Nephron progenitor cell (in vitro differentiated cells): Measurements from ENCODE around the gene TMEM59.
A peak's percentile ranks its signal among the peaks of the same experiment; 100 is the strongest.

Source experiments
- DNase-seq: peaks from one replicate; pipeline ENCODE4 v3.0.0; 2021
- H3K27ac Mint-ChIP-seq: 2 replicates; pipeline ENCODE4 v1.8.0; 2021; ENCODE audit warnings: mild to moderate bottlenecking, moderate library complexity, mixed read lengths
- H3K27me3 Mint-ChIP-seq: 2 replicates; pipeline ENCODE4 v1.8.0; 2021; ENCODE audit warnings: mild to moderate bottlenecking, low read depth, mixed read lengths; ENCODE audit not compliant: poor library complexity
- H3K36me3 Mint-ChIP-seq: 2 replicates; pipeline ENCODE4 v1.8.0; 2021; ENCODE audit warnings: low read depth, mixed read lengths
- H3K4me1 Mint-ChIP-seq: 2 replicates; pipeline ENCODE4 v1.8.0; 2021; ENCODE audit warnings: mixed read lengths
- H3K4me3 Mint-ChIP-seq: 2 replicates; pipeline ENCODE4 v1.8.0; 2021; ENCODE audit warnings: mild to moderate bottlenecking, moderate library complexity, mixed read lengths
- H3K9me3 Mint-ChIP-seq: 2 replicates; pipeline ENCODE4 v1.8.0; 2021; ENCODE audit warnings: mild to moderate bottlenecking, moderate library complexity, mixed read lengths
- CTCF ChIP-seq: fragments of 200-600 bp; sonication (generic); IDR thresholded peaks from 2 replicates; pipeline ENCODE4 v1.5.0; 2021; ENCODE audit warnings: antibody characterized with exemption

Gene TMEM59

GRCh38 chr1:54012008-54012325 lies 41.0 kb downstream of the TMEM59 start:
- TF ChIP-seq CTCF, result no peak
- Mint-ChIP-seq H3K9me3 (no peaks in the 10 kb centered on the region), H3K4me3 (no peak overlapping the region), H3K4me1 (peaks cover 14% of the 10 kb centered on the region), H3K36me3 (no peaks in the 10 kb centered on the region), H3K27ac (peak overlapping the region; percentile 79), H3K27me3 (peaks cover 30% of the 10 kb centered on the region)
- DNase-seq, result no peak

GRCh38 chr1:54011316-54012007 lies 41.5 kb downstream of the TMEM59 start:
- DNase-seq, result no peak
- Mint-ChIP-seq H3K36me3 (no peaks in the 10 kb centered on the region), H3K27me3 (peaks cover 30% of the 10 kb centered on the region), H3K4me1 (peaks cover 19% of the 10 kb centered on the region), H3K4me3 (no peak overlapping the region), H3K27ac (peak overlapping the region; percentile 79), H3K9me3 (peaks cover under 1% of the 10 kb centered on the region)
- TF ChIP-seq CTCF, result no peak

- Mint-ChIP-seq H3K4me1 (peaks cover 23% of the 10 kb centered on the region), H3K27me3 (peaks cover 27% of the 10 kb centered on the region), H3K9me3 (peaks cover 6% of the 10 kb centered on the region), H3K27ac (peak overlapping the region; percentile 67), H3K36me3 (no peaks in the 10 kb centered on the region), H3K4me3 (no peak overlapping the region)
- no peak for TF ChIP-seq CTCF
- DNase-seq, result no peak
These were observed 42.4 kb downstream of the TMEM59 start for GRCh38 chr1:54010415-54011117.

GRCh38 chr1:54009406-54009805 lies 43.6 kb downstream of the TMEM59 start:
- peaks cover 27% of the 10 kb centered on the region for H3K27me3 Mint-ChIP-seq
- DNase-seq, result no peak
- H3K9me3 Mint-ChIP-seq, result peaks cover 10% of the 10 kb centered on the region
- peaks cover 23% of the 10 kb centered on the region for H3K4me1 Mint-ChIP-seq
- no peak for TF ChIP-seq CTCF
- no peak overlapping the region for H3K4me3 Mint-ChIP-seq
- no peak overlapping the region for H3K27ac Mint-ChIP-seq
- H3K36me3 Mint-ChIP-seq, result no peaks in the 10 kb centered on the region

GRCh38 chr1:54008876-54009275 lies 44.1 kb downstream of the TMEM59 start:
- H3K4me3 Mint-ChIP-seq, result no peak overlapping the region
- peaks cover 27% of the 10 kb centered on the region for H3K27me3 Mint-ChIP-seq
- peaks cover 10% of the 10 kb centered on the region for H3K9me3 Mint-ChIP-seq
- DNase-seq, result no peak
- H3K27ac Mint-ChIP-seq, result no peak overlapping the region
- H3K36me3 Mint-ChIP-seq, result no peaks in the 10 kb centered on the region
- no peak for TF ChIP-seq CTCF
- peaks cover 22% of the 10 kb centered on the region for H3K4me1 Mint-ChIP-seq

- no peak for DNase-seq
- H3K27me3 Mint-ChIP-seq, result peaks cover 29% of the 10 kb centered on the region
- peaks cover 19% of the 10 kb centered on the region for H3K9me3 Mint-ChIP-seq
- no peak for TF ChIP-seq CTCF
- no peak overlapping the region for H3K27ac Mint-ChIP-seq
- peaks cover 11% of the 10 kb centered on the region for H3K4me1 Mint-ChIP-seq
- no peaks in the 10 kb centered on the region for H3K36me3 Mint-ChIP-seq
- no peak overlapping the region for H3K4me3 Mint-ChIP-seq
These were observed 45.4 kb downstream of the TMEM59 start for GRCh38 chr1:54007613-54008012.
